Caki2 (cell line): ENCODE results near the gene CCDC192. TPM values are rescaled to one million over a fixed set of nuclear protein-coding genes. Genes with fewer than 3 reads are reported as not detected.

Experiments used
- DNase-seq: peaks from one replicate; pipeline ENCODE4 v3.0.0-alpha.2; 2015; ENCODE audit warnings: low read depth
- in situ Hi-C: cut with HindIII; loops from 2 replicates; pipeline ENCODE4 v1.10.0; 2016; ENCODE audit warnings: low sequenced_read_pairs, low pct_unique_long_range_greater_than_20kb, mixed read lengths
- total RNA-seq: library from RNA; depleted of rRNA; stranded (reverse); fragments of >200 nt; shearing (Covaris generic); gene quantifications from 2 replicates; pipeline ENCODE4 v1.2.3, GENCODE V29; 2014; ENCODE audit warnings: low replicate concordance

The CCDC192 gene
- total RNA-seq, 1 experiment from 2014 or later, result not detected

- no peak for DNase-seq
- in situ Hi-C loops, result no loop called here
These were observed 247.7 kb downstream of the CCDC192 start for GRCh38 chr5:127950707-127951391.

- in situ Hi-C loops, result no loop called here
- no peak for DNase-seq
These were observed 248.6 kb downstream of the CCDC192 start for GRCh38 chr5:127951791-127952190.

- peak; percentile 51 for DNase-seq
- in situ Hi-C loops, result no loop called here
These were observed 254.0 kb downstream of the CCDC192 start for GRCh38 chr5:127957183-127957582.

- in situ Hi-C loops, result no loop called here
- no peak for DNase-seq
These were observed 254.6 kb downstream of the CCDC192 start for GRCh38 chr5:127957701-127958239.

- no peak for DNase-seq
- in situ Hi-C loops, result no loop called here
These were observed 255.3 kb downstream of the CCDC192 start for GRCh38 chr5:127958421-127959011.

GRCh38 chr5:127959152-127959764, 256.1 kb downstream of the CCDC192 start:
- DNase-seq, result peak; percentile 95
- in situ Hi-C loops, result no loop called here

GRCh38 chr5:127960270-127960691, 257.1 kb downstream of the CCDC192 start:
- DNase-seq, result no peak
- in situ Hi-C loops, result no loop called here

GRCh38 chr5:127961006-127961762, 258.0 kb downstream of the CCDC192 start:
- DNase-seq, result no peak
- in situ Hi-C loops, result no loop called here

- in situ Hi-C loops, result no loop called here
- no peak for DNase-seq
These were observed 258.6 kb downstream of the CCDC192 start for GRCh38 chr5:127961763-127962145.

GRCh38 chr5:127962491-127962890, 259.3 kb downstream of the CCDC192 start:
- in situ Hi-C loops, result no loop called here
- no peak for DNase-seq

GRCh38 chr5:127963233-127963632, 260.0 kb downstream of the CCDC192 start:
- DNase-seq, result no peak
- in situ Hi-C loops, result no loop called here

- DNase-seq, result no peak
These were observed 260.7 kb downstream of the CCDC192 start for GRCh38 chr5:127963931-127964330.

GRCh38 chr5:127967323-127967982, 264.3 kb downstream of the CCDC192 start:
- DNase-seq, result no peak

More at GRCh38 chr5:127963931-127964330, 260.7 kb downstream of the CCDC192 start:
- in situ Hi-C loops, result no loop called here

GRCh38 chr5:127967983-127968592, 264.9 kb downstream of the CCDC192 start:
- in situ Hi-C loops, result no loop called here
- no peak for DNase-seq

More at GRCh38 chr5:127967323-127967982, 264.3 kb downstream of the CCDC192 start:
- in situ Hi-C loops, result no loop called here

- DNase-seq, result peak; percentile 14
- in situ Hi-C loops, result no loop called here
These were observed 265.8 kb downstream of the CCDC192 start for GRCh38 chr5:127969002-127969401.

GRCh38 chr5:127969651-127970050, 266.5 kb downstream of the CCDC192 start:
- DNase-seq, result no peak
- in situ Hi-C loops, result no loop called here

- in situ Hi-C loops, result no loop called here
- no peak for DNase-seq
These were observed 266.9 kb downstream of the CCDC192 start for GRCh38 chr5:127970081-127970480.
